ENCODE results near the gene PTPN22. TPM values are rescaled to one million over a fixed set of nuclear protein-coding genes. Genes with fewer than 3 reads are reported as not detected.

Gene PTPN22
- total and polyA plus RNA-seq, 9 of the 15 experiments (the other 6 are each of a cell fraction or from before 2014, with no cell fraction given), result 0.45 to 4.6 (median 1.1) TPM

DNA sequence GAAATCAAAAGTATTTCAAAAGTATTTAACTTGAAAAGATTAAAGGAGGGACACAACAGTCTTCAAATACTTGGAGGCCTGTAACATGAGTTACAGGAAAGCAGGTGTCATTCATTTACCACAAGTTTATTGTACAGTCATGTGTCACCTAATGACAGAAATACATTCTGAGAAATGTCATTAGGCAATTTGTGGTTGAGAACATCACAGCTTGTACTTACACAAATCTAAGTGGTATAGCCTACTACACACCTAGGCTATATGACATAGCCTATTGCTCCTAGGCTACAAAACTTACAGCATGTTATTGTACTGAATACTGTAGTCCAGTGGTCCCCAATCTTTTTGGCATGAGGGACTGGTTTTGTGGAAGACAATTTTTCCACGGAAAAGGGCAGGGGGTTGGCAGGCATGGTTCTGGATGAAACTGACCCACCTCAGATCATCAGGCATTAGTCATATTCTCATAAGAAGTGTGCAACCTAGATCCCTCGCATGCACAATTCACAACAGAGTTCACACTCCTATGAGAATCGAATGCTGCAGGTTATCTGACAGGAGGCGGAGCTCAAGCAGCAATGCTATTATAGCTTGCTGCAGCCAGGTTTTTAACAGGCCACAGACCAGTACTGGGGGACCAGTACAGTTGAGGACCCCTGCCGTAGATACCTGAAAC lies 87.3 kb downstream of the PTPN22 start (continued):
- TF ChIP-seq KAT7 (CRISPR knock-in tag; IDR thresholded peaks at IDR 0.05; ENCODE audit: borderline replicate concordance) (no peak), ZNF830 (CRISPR knock-in tag; IDR thresholded peaks at IDR 0.05) (no peak), GATA2 (CRISPR knock-in tag; IDR thresholded peaks at IDR 0.05) (no peak), MCM3 (IDR thresholded peaks at IDR 0.05) (no peak), SNRNP70 (optimal IDR thresholded peaks at IDR 0.05; ENCODE audit: low read depth, low read length) (no peak), SIRT6 (IDR thresholded peaks at IDR 0.05; ENCODE audit: low read depth, low read length) (no peak), ZZZ3 (IDR thresholded peaks at IDR 0.05) (no peak), TEAD1 (CRISPR knock-in tag; IDR thresholded peaks at IDR 0.05) (no peak), JUN (IDR thresholded peaks at IDR 0.05; ENCODE audit: borderline replicate concordance, low read depth, low read length) (no peak), JUN (CRISPR knock-in tag; IDR thresholded peaks at IDR 0.05; ENCODE audit: borderline replicate concordance) (no peak), GABPA (tag; conservative IDR thresholded peaks at IDR 0.05; ENCODE audit: low read depth) (0 out of 2 replicates have a peak, but pooled peaks have one; percentile 8)
- TF ChIP-seq, protein P1, sequence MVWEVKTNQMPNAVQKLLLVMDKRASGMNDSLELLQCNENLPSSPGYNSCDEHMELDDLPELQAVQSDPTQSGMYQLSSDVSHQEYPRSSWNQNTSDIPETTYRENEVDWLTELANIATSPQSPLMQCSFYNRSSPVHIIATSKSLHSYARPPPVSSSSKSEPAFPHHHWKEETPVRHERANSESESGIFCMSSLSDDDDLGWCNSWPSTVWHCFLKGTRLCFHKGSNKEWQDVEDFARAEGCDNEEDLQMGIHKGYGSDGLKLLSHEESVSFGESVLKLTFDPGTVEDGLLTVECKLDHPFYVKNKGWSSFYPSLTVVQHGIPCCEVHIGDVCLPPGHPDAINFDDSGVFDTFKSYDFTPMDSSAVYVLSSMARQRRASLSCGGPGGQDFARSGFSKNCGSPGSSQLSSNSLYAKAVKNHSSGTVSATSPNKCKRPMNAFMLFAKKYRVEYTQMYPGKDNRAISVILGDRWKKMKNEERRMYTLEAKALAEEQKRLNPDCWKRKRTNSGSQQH (CRISPR knock-in tag; IDR thresholded peaks at IDR 0.05), result no peak
- TF ChIP-seq, protein P2, sequence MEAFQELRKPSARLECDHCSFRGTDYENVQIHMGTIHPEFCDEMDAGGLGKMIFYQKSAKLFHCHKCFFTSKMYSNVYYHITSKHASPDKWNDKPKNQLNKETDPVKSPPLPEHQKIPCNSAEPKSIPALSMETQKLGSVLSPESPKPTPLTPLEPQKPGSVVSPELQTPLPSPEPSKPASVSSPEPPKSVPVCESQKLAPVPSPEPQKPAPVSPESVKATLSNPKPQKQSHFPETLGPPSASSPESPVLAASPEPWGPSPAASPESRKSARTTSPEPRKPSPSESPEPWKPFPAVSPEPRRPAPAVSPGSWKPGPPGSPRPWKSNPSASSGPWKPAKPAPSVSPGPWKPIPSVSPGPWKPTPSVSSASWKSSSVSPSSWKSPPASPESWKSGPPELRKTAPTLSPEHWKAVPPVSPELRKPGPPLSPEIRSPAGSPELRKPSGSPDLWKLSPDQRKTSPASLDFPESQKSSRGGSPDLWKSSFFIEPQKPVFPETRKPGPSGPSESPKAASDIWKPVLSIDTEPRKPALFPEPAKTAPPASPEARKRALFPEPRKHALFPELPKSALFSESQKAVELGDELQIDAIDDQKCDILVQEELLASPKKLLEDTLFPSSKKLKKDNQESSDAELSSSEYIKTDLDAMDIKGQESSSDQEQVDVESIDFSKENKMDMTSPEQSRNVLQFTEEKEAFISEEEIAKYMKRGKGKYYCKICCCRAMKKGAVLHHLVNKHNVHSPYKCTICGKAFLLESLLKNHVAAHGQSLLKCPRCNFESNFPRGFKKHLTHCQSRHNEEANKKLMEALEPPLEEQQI (IDR thresholded peaks at IDR 0.05), result no peak
- TF ChIP-seq, protein P3, sequence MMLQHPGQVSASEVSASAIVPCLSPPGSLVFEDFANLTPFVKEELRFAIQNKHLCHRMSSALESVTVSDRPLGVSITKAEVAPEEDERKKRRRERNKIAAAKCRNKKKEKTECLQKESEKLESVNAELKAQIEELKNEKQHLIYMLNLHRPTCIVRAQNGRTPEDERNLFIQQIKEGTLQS (IDR thresholded peaks at IDR 0.05), result no peak
- TF ChIP-seq, protein P3 (CRISPR knock-in tag; conservative IDR thresholded peaks at IDR 0.05), result no peak
- TF ChIP-seq, protein P4, sequence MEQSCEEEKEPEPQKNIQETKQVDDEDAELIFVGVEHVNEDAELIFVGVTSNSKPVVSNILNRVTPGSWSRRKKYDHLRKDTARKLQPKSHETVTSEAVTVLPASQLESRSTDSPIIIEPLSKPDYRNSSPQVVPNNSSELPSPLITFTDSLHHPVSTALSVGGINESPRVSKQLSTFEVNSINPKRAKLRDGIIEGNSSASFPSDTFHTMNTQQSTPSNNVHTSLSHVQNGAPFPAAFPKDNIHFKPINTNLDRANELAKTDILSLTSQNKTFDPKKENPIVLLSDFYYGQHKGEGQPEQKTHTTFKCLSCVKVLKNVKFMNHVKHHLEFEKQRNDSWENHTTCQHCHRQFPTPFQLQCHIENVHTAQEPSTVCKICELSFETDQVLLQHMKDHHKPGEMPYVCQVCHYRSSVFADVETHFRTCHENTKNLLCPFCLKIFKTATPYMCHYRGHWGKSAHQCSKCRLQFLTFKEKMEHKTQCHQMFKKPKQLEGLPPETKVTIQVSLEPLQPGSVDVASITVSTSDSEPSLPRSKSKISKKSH (CRISPR knock-in tag; IDR thresholded peaks at IDR 0.05), result no peak
- TF ChIP-seq, protein P5, sequence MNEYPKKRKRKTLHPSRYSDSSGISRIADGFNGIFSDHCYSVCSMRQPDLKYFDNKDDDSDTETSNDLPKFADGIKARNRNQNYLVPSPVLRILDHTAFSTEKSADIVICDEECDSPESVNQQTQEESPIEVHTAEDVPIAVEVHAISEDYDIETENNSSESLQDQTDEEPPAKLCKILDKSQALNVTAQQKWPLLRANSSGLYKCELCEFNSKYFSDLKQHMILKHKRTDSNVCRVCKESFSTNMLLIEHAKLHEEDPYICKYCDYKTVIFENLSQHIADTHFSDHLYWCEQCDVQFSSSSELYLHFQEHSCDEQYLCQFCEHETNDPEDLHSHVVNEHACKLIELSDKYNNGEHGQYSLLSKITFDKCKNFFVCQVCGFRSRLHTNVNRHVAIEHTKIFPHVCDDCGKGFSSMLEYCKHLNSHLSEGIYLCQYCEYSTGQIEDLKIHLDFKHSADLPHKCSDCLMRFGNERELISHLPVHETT (CRISPR knock-in tag; conservative IDR thresholded peaks at IDR 0.05 in 1 of 2, IDR thresholded peaks at IDR 0.05 in 1 of 2), result 0 out of 4 replicates have a peak, but pooled peaks of 1 of the 2 experiments have one; percentile 15

Measured in K562 (cell line).